Transverse colon (tissue), 4 donors: ENCODE data around the gene NHS. TPM values are rescaled to one million over a fixed set of nuclear protein-coding genes. Genes with fewer than 3 reads are reported as not detected.

Experiments used
- DNase-seq: peaks from one replicate; pipeline ENCODE4 v3.0.0-alpha.2; 2019
- H3K27ac ChIP-seq, 4 donors: fragments of 200-600 bp; sonication (generic); 2 replicates each; pipeline ENCODE4 v1.5.1; 2016 to 2018; ENCODE audit warnings: inconsistent platforms in 4 of 4
- H3K27me3 ChIP-seq: fragments of 200-600 bp; sonication (generic); 2 replicates; pipeline ENCODE4 v1.5.1; 2017; ENCODE audit warnings: inconsistent platforms
- H3K36me3 ChIP-seq, 4 donors: fragments of 200-600 bp; sonication (generic); 2 replicates each; pipeline ENCODE4 v1.5.1; 2017 to 2019; ENCODE audit warnings: inconsistent platforms in 4 of 4
- H3K4me1 ChIP-seq, 4 donors: fragments of 200-600 bp; sonication (generic); 2 replicates each; pipeline ENCODE4 v1.5.1; 2017 to 2020; ENCODE audit warnings: inconsistent platforms in 4 of 4
- H3K4me3 ChIP-seq, 4 donors: fragments of 200-600 bp; sonication (generic); 1 replicate in 1 of 4; 2 replicates in 3 of 4; pipeline versions ENCODE4 v1.5.1 to v1.6.1; 2017 to 2019; ENCODE audit warnings: inconsistent platforms in 4 of 4
- H3K9me3 ChIP-seq, 2 donors: fragments of 200-600 bp; sonication (generic); 2 replicates each; pipeline ENCODE4 v1.5.1; 2017 to 2019; ENCODE audit warnings: inconsistent platforms in 2 of 2
- CTCF ChIP-seq, 5 experiments: fragments of 200-600 bp in 3 of 5; fragments of 450-650 bp in 2 of 5; sonication (generic) in 3 of 5; IDR thresholded peaks; 1 replicate in 2 of 5; 2 replicates in 3 of 5; pipeline ENCODE4 v1.5.1; 2016 to 2017; ENCODE audit warnings: antibody characterized with exemption in 5 of 5, inconsistent platforms in 3 of 5, mild to moderate bottlenecking in 2 of 5, moderate library complexity in 1 of 5
- EP300 ChIP-seq: sonication (generic); formaldehyde crosslinking; IDR thresholded peaks from one replicate; pipeline ENCODE4 v1.6.1; 2017; ENCODE audit warnings: antibody characterized with exemption, low read depth
- POLR2A ChIP-seq: fragments of 450-650 bp; IDR thresholded peaks from one replicate; pipeline ENCODE4 v1.6.1; 2016; ENCODE audit warnings: antibody characterized with exemption, mild to moderate bottlenecking, moderate library complexity
- POLR2AphosphoS5 ChIP-seq, 3 donors: sonication (generic); formaldehyde crosslinking; IDR thresholded peaks; one replicate each; pipeline ENCODE4 v1.6.1; 2016; ENCODE audit warnings: antibody characterized with exemption in 3 of 3
- WGBS, 2 donors: methylation state at CpG; one replicate each; pipeline ENCODE4 v1.1.5; 2018; ENCODE audit warnings: low coverage in 1 of 2; 5-methylcytosine and 5-hydroxymethylcytosine counted together
- in situ Hi-C, 4 donors: fragments of 200-750 bp; cut with MboI; loops; one replicate each; pipeline versions ENCODE4 v1.15.0 to v1.15.1; 2017; ENCODE audit warnings: low sequenced_read_pairs in 3 of 4, low pct_ligation_motif_present in 1 of 4, low pct_unique_long_range_greater_than_20kb in 1 of 4
- intact Hi-C: fragments of 100-400 bp; cut with DNase I; formaldehyde crosslinking; loops from one replicate; pipeline ENCODE4 v1.15.1; 2023; ENCODE audit warnings: low total_unique reads
- total RNA-seq, 4 donors: library from RNA; depleted of rRNA; stranded (reverse); fragments of >200 nt; gene quantifications; one replicate each; pipeline ENCODE4 v1.1.0, GENCODE V29; 2016

NHS gene
- total RNA-seq, 4 donors from 2014 or later: 1.2 to 10.7 (median 5.0) TPM

DNA sequence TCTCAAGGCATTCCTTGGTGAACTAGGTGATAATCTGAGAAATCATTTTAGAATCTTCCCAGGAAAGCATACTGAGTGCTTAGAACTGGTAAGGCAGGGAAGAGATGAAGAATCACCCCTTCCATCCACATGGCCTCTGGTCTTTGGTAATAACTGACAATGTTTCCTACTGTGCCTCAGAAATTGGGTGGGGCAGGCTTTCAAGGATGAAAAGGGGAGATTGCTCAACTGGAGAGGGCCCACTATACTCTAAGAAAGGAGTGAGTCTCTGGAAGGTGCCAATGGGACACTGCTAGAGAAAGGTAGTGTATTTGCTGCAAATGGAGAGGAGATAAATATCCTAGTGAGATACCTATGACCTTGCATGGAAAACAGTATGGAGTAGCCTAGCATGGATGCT lies 227.2 kb downstream of the NHS start:
- H3K27ac ChIP-seq: no peak overlapping the region
- intact Hi-C loops (no loop called here), in situ Hi-C loops (no loop called here)
- H3K27me3 ChIP-seq: no peaks in the 10 kb centered on the region
- no peaks in the 10 kb centered on the region for H3K9me3 ChIP-seq
- no peak for DNase-seq
- H3K4me3 ChIP-seq: no peak overlapping the region
- H3K4me1 ChIP-seq: peaks cover 0 to 15% (median 7%) of the 10 kb centered on the region in 4 donors
- H3K36me3 ChIP-seq: no peaks in the 10 kb centered on the region
- TF ChIP-seq EP300: no peak
- TF ChIP-seq POLR2AphosphoS5 (IDR thresholded peaks at IDR 0.05): no peak
- no peak for TF ChIP-seq POLR2A
- no peak for TF ChIP-seq CTCF (IDR thresholded peaks at IDR 0.05)

DNA sequence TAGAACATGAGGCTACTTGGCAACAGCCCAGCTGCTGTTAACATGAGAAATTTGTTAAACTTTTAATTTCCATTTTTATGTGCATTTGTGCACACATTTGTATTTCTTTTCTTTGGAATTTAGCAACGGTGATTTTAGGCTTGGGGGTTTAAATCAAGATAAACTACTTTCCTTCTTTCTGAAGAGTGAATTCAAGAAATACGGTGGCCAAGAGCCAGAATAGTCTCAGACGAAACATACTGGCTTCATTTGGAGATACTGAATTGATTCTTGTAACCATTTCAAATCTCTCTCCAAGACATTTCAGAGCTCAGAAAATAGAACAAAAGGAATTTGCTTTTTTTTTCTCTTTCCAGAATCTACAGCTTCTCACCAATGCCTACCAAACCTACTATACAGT lies 228.2 kb downstream of the NHS start:
- intact Hi-C loops: no loop called here
- 66% methylated on average over 3 of the region's 3 CpGs; no CpG with 5 or more reads in 1 of the 2 donors for WGBS, 2 donors
- TF ChIP-seq CTCF (IDR thresholded peaks at IDR 0.05) (no peak), POLR2AphosphoS5 (IDR thresholded peaks at IDR 0.05) (no peak), EP300 (no peak), POLR2A (no peak)
- Histone ChIP-seq H3K9me3 (no peaks in the 10 kb centered on the region), H3K36me3 (no peaks in the 10 kb centered on the region), H3K4me3 (no peak overlapping the region), H3K27ac (no peak overlapping the region), H3K4me1 (peaks cover 0 to 6% (median 3%) of the 10 kb centered on the region in 4 donors), H3K27me3 (no peaks in the 10 kb centered on the region)
- DNase-seq: no peak
- in situ Hi-C loops: no loop called here

DNA sequence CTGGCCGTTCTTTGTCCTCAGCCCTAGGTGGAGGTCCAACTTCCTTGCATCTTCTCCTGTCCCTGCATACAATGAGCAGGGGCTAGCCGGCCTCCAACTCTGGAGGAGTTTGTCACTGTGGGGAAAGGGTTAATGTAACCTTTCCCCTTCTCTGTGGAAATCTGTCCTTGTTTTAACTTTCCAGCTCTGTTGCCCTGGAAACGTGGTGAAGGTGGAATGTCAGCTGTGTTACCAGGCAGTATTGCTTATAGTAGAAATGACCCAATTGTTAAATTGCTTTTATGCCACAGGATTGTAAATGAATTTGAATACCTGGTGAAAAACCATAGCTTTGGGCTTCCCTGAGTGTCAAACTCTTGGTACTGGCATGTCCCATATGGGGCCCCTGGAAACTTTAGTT lies 230.7 kb downstream of the NHS start:
- in situ Hi-C loops: no loop called here
- Histone ChIP-seq H3K27me3 (no peaks in the 10 kb centered on the region), H3K36me3 (no peaks in the 10 kb centered on the region), H3K4me3 (no peak overlapping the region), H3K9me3 (no peaks in the 10 kb centered on the region), H3K4me1 (no peaks in the 10 kb centered on the region), H3K27ac (no peak overlapping the region)
- no peak for TF ChIP-seq CTCF (IDR thresholded peaks at IDR 0.05)
- no peak for TF ChIP-seq EP300
- TF ChIP-seq POLR2A: no peak
- TF ChIP-seq POLR2AphosphoS5 (IDR thresholded peaks at IDR 0.05): no peak
- WGBS, 2 donors: 74% methylated on average over 3 of the region's 3 CpGs; no CpG with 5 or more reads in 1 of the 2 donors
- no peak for DNase-seq
- intact Hi-C loops: no loop called here

- H3K27me3 ChIP-seq: no peaks in the 10 kb centered on the region
- intact Hi-C loops: no loop called here
- in situ Hi-C loops: no loop called here
- no peak overlapping the region for H3K4me3 ChIP-seq
- H3K27ac ChIP-seq: no peak overlapping the region
- no peaks in the 10 kb centered on the region for H3K36me3 ChIP-seq
- no peak for DNase-seq
- H3K9me3 ChIP-seq: no peaks in the 10 kb centered on the region
- TF ChIP-seq POLR2AphosphoS5 (IDR thresholded peaks at IDR 0.05): no peak
- no peak for TF ChIP-seq CTCF (IDR thresholded peaks at IDR 0.05)
- TF ChIP-seq POLR2A: no peak
- TF ChIP-seq EP300: no peak
- WGBS, 2 donors: 57% methylated on average over 4 of the region's 4 CpGs; no CpG with 5 or more reads in 1 of the 2 donors
- H3K4me1 ChIP-seq: no peaks in the 10 kb centered on the region
Observed at GRCh38 chrX:17606231-17606630, 231.2 kb downstream of the NHS start.
